Measurements from ENCODE around the gene IL36RN. TPM values are rescaled to one million over a fixed set of nuclear protein-coding genes. Genes with fewer than 3 reads are reported as not detected.

The IL36RN gene
- total RNA-seq, 1 donor from 2014 or later = not detected

DNA sequence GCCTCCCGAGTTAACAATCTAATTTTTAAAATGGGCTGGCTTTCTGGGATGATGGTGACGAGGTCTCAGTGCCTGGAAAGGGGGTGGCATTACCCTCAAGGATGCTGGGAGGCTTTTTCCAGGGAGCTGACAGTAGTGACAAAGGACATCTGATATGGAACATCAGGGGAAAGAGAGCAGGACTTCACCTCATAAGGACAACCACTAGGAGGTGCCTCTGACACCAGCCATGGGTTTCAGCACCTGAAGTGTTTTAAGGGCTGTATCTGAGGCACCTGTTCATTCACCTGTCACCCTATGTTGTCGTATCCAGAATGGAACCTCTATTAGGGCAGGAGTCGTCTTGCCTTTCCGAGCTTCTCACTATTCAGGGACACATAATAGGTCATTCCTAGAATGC is 17.1 kb upstream of the IL36RN start:
- Histone ChIP-seq H3K4me1 (ENCODE audit: control insufficient read depth in 3 of 3, insufficient read depth in 3 of 3, low read length in 3 of 3) (no peaks in the 10 kb centered on the region), H3K9me3 (ENCODE audit: control insufficient read depth in 3 of 3, low read length in 3 of 3) (no peaks in the 10 kb centered on the region), H3K36me3 (ENCODE audit: control insufficient read depth in 3 of 3, insufficient read depth in 3 of 3, low read length in 3 of 3) (no peaks in the 10 kb centered on the region), H3K27me3 (ENCODE audit: control insufficient read depth in 3 of 3, insufficient read depth in 3 of 3, low read length in 3 of 3) (no peaks in the 10 kb centered on the region), H3K9ac (ENCODE audit: low read depth in 1 of 3, low read length in 3 of 3) (no peak overlapping the region), H3K27ac (ENCODE audit: low read depth, low read length) (no peak overlapping the region), H3K4me3 (ENCODE audit: low read length in 3 of 3) (no peak overlapping the region)

DNA sequence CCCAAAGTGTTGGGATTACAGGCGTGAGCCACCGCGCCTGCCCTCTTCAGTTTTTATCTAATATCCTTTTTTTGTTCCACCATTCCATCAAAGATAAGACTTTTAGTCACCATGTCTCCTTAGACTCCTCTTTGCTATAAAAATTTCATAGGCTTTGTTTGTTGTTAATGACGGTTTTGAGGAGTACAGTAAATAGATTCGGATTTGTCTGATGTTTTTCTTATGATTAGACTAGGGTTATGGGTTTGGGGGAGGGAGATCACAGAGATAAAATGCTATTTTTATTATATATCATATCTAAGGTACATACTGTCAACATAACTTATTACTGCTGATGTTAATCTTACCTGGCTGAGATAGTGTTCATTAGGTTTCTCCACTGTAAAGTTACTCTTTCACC is 12.5 kb upstream of the IL36RN start:
- no peak overlapping the region for H3K9ac ChIP-seq (ENCODE audit: low read depth in 1 of 3, low read length in 3 of 3)

DNA sequence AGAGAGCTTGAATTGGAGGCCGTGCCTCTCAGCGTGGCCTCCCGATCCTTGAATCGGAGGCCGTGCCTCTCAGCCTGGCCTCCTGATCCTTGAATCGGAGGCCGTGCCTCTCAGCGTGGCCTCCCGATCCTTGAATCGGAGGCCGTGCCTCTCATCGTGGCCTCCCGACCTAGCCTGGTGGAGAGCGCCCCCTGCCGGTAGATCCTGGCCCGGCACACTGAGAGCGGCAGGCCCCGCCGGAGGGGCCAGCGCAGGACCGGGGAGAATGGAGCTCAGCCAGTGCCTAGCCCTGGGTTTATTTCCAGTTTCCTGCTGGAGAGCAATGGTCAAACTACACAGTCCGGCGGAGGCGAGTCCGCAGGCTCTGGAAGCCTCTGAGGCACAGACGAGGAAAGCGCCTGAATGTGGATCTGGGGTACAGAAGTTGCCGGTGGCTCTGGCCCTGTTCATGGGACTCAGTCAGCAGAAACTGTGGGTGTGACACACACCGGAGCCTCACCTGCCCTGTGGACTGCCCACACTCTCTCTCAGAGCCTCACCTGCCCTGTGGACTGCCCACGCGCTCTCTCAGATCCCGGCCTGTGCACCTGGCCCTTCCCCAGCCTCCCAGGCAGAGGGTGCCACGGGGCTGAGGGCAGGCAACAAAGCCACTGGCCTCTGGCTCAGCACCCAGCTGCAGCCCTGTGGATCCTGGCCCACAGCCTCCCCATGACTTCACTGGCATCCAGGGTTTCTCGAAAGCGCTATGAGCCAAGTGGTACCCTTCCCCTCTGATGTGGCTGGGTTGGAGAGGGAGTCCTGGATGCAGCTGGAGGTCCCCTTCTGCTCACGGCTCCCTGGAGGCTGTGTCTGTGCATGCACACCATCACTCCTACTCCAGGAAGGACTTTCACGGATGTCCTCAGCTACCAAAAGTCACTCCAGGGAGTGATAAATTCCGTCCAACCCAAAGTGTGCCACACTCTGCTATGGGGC is 7.8 kb upstream of the IL36RN start:
- Histone ChIP-seq H3K27me3 (ENCODE audit: control insufficient read depth in 3 of 3, insufficient read depth in 3 of 3, low read length in 3 of 3) (no peaks in the 10 kb centered on the region), H3K4me3 (ENCODE audit: low read length in 3 of 3) (no peak overlapping the region), H3K4me1 (ENCODE audit: control insufficient read depth in 3 of 3, insufficient read depth in 3 of 3, low read length in 3 of 3) (no peaks in the 10 kb centered on the region), H3K9ac (ENCODE audit: low read depth in 1 of 3, low read length in 3 of 3) (no peak overlapping the region), H3K27ac (ENCODE audit: low read depth, low read length) (no peak overlapping the region), H3K9me3 (ENCODE audit: control insufficient read depth in 3 of 3, low read length in 3 of 3) (peaks cover 0 to 2% (median 0%) of the 10 kb centered on the region in 3 donors), H3K36me3 (ENCODE audit: control insufficient read depth in 3 of 3, insufficient read depth in 3 of 3, low read length in 3 of 3) (no peaks in the 10 kb centered on the region)

More for the DNA sequence above, 12.5 kb upstream of the IL36RN start:
- Histone ChIP-seq H3K4me1 (ENCODE audit: control insufficient read depth in 3 of 3, insufficient read depth in 3 of 3, low read length in 3 of 3) (no peaks in the 10 kb centered on the region), H3K9me3 (ENCODE audit: control insufficient read depth in 3 of 3, low read length in 3 of 3) (no peaks in the 10 kb centered on the region), H3K36me3 (ENCODE audit: control insufficient read depth in 3 of 3, insufficient read depth in 3 of 3, low read length in 3 of 3) (no peaks in the 10 kb centered on the region), H3K27ac (ENCODE audit: low read depth, low read length) (no peak overlapping the region), H3K4me3 (ENCODE audit: low read length in 3 of 3) (no peak overlapping the region), H3K27me3 (ENCODE audit: control insufficient read depth in 3 of 3, insufficient read depth in 3 of 3, low read length in 3 of 3) (no peaks in the 10 kb centered on the region)

DNA sequence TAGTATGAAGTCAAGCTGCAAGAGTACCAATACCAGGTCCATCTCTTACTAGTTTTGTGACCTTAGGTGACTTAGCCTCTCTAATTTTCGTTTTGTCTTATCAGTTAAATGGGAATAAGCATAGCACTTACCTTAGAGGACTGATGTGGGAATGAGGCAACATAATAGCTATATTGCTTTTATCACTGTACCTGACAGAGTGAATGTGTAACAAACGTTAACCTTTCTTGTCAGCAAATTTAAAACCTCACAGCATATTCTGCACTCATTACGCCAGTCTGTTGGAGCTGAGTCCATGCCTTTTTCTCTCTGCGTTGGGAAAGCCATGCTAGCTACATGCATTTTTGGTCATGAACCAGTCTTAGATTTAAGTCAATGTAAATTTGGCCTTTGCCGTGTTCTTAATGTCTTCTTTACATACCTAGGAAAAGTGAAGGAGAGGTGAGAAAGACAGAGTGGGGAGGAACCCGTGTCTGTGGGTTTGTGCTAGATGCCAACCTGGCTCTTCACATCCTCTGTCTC is 6.5 kb upstream of the IL36RN start, which contains the start of gene IL36B:
TSS of gene IL36B (minus strand) at position 472 of the 522 bp plus-strand sequence.
- Histone ChIP-seq H3K27me3 (ENCODE audit: control insufficient read depth in 3 of 3, insufficient read depth in 3 of 3, low read length in 3 of 3) (no peaks in the 10 kb centered on the region), H3K9ac (ENCODE audit: low read depth in 1 of 3, low read length in 3 of 3) (no peak within 1 kb of the TSS), H3K4me1 (ENCODE audit: control insufficient read depth in 3 of 3, insufficient read depth in 3 of 3, low read length in 3 of 3) (no peaks in the 10 kb centered on the region)

DNA sequence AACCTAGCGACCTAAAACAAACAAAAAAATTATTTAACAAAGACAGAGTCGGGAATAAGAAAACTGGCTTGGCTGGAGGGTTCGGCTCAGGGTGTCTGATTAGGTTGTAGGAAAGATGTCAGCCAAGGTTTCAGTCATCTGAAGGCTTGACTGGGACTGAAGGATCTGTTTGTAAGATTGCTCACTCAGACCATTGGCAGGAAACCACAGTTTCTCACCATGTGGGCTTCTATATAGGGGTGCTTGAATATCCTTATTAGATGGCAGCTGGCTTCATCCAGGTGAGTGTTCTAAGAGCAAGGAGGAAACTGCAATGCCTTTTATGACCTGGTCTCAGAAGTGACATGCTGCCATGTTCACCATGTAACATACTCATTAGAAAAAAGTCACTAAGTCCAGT is 5.3 kb upstream of the IL36RN start:
- Histone ChIP-seq H3K4me1 (ENCODE audit: control insufficient read depth in 3 of 3, insufficient read depth in 3 of 3, low read length in 3 of 3) (no peaks in the 10 kb centered on the region), H3K36me3 (ENCODE audit: control insufficient read depth in 3 of 3, insufficient read depth in 3 of 3, low read length in 3 of 3) (no peaks in the 10 kb centered on the region), H3K9me3 (ENCODE audit: control insufficient read depth in 3 of 3, low read length in 3 of 3) (peaks cover 0 to 2% (median 0%) of the 10 kb centered on the region in 3 donors), H3K9ac (ENCODE audit: low read depth in 1 of 3, low read length in 3 of 3) (no peak overlapping the region), H3K27ac (ENCODE audit: low read depth, low read length) (no peak overlapping the region), H3K27me3 (ENCODE audit: control insufficient read depth in 3 of 3, insufficient read depth in 3 of 3, low read length in 3 of 3) (no peaks in the 10 kb centered on the region), H3K4me3 (ENCODE audit: low read length in 3 of 3) (no peak overlapping the region)

More for the DNA sequence above, 6.5 kb upstream of the IL36RN start, which contains the start of gene IL36B:
- Histone ChIP-seq H3K27ac (ENCODE audit: low read depth, low read length) (no peak within 1 kb of the TSS), H3K9me3 (ENCODE audit: control insufficient read depth in 3 of 3, low read length in 3 of 3) (peaks cover 0 to 2% (median 0%) of the 10 kb centered on the region in 3 donors), H3K4me3 (ENCODE audit: low read length in 3 of 3) (no peak within 1 kb of the TSS), H3K36me3 (ENCODE audit: control insufficient read depth in 3 of 3, insufficient read depth in 3 of 3, low read length in 3 of 3) (no peaks in the 10 kb centered on the region)

DNA sequence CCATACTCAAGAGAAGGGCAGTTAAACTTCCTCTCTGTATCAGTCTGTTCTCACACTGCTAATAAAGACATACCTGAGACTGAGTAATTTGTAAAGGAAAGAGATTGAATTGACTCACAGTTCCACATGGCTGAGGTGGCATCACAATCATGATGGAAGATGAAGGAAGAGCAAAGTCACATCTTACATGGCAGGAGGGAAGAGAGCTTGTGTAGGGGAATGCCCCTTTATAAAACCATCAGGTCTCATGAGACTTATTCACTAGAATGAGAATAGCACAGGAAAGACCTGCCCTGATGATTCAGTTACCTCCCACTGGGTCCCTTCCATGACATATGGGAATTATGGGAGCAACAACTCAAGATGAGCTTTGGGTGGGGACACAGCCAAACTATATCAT is 4.9 kb upstream of the IL36RN start:
- Histone ChIP-seq H3K27me3 (ENCODE audit: control insufficient read depth in 3 of 3, insufficient read depth in 3 of 3, low read length in 3 of 3) (no peaks in the 10 kb centered on the region), H3K4me3 (ENCODE audit: low read length in 3 of 3) (no peak overlapping the region), H3K27ac (ENCODE audit: low read depth, low read length) (no peak overlapping the region)

DNA sequence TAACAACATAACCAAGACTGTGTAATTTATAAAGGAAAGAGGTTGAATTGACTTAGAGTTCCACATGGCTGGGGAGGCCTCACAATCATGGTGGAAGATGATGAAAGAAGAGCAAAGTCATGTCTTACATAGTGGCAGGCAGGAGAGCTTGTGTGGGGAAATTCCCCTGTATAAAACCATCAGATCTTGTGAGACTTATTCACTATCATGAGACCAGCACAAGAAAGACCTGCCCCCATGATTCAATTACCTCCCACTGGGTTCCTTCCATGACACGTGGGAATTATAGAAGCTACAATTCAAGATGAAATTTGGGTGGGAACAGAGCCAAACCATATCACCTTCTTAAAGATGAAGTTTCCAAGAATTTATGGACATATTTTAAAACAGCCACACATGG is 2.5 kb upstream of the IL36RN start:
- no peaks in the 10 kb centered on the region for H3K36me3 ChIP-seq (ENCODE audit: control insufficient read depth in 3 of 3, insufficient read depth in 3 of 3, low read length in 3 of 3)
- no peak overlapping the region for H3K4me3 ChIP-seq (ENCODE audit: low read length in 3 of 3)
- no peaks in the 10 kb centered on the region for H3K4me1 ChIP-seq (ENCODE audit: control insufficient read depth in 3 of 3, insufficient read depth in 3 of 3, low read length in 3 of 3)

More for the DNA sequence above, 4.9 kb upstream of the IL36RN start:
- Histone ChIP-seq H3K4me1 (ENCODE audit: control insufficient read depth in 3 of 3, insufficient read depth in 3 of 3, low read length in 3 of 3) (no peaks in the 10 kb centered on the region), H3K9me3 (ENCODE audit: control insufficient read depth in 3 of 3, low read length in 3 of 3) (peaks cover 0 to 2% (median 0%) of the 10 kb centered on the region in 3 donors), H3K36me3 (ENCODE audit: control insufficient read depth in 3 of 3, insufficient read depth in 3 of 3, low read length in 3 of 3) (no peaks in the 10 kb centered on the region), H3K9ac (ENCODE audit: low read depth in 1 of 3, low read length in 3 of 3) (no peak overlapping the region)

DNA sequence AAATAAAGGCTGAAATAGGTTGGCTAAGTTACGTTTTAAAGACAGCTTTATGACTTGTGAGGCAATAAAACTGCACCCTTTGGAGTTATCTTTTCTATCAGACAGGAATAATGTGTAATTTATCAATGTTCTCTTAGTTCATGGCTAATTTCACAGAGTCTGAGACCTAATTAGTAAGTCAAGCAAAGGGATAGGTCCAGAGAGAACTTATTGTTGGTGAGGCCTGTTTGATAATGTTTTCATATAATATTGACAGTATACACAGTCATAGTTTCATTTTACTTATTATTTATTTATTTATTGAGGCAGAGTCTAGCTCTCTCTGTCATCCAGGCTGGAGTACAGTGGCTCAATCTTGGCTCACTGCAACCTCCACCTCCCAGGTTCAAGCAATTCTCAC is 1.9 kb upstream of the IL36RN start:
- Histone ChIP-seq H3K4me3 (ENCODE audit: low read length in 3 of 3) (no peak overlapping the region), H3K27ac (ENCODE audit: low read depth, low read length) (no peak overlapping the region), H3K36me3 (ENCODE audit: control insufficient read depth in 3 of 3, insufficient read depth in 3 of 3, low read length in 3 of 3) (no peaks in the 10 kb centered on the region), H3K4me1 (ENCODE audit: control insufficient read depth in 3 of 3, insufficient read depth in 3 of 3, low read length in 3 of 3) (no peaks in the 10 kb centered on the region), H3K9me3 (ENCODE audit: control insufficient read depth in 3 of 3, low read length in 3 of 3) (peaks cover 0 to 2% (median 0%) of the 10 kb centered on the region in 3 donors), H3K27me3 (ENCODE audit: control insufficient read depth in 3 of 3, insufficient read depth in 3 of 3, low read length in 3 of 3) (peaks cover 0 to 3% (median 1%) of the 10 kb centered on the region in 3 donors), H3K9ac (ENCODE audit: low read depth in 1 of 3, low read length in 3 of 3) (no peak overlapping the region)

More for the DNA sequence above, 2.5 kb upstream of the IL36RN start:
- H3K27ac ChIP-seq (ENCODE audit: low read depth, low read length) = no peak overlapping the region
- H3K9me3 ChIP-seq (ENCODE audit: control insufficient read depth in 3 of 3, low read length in 3 of 3) = peaks cover 0 to 2% (median 0%) of the 10 kb centered on the region in 3 donors
- H3K27me3 ChIP-seq (ENCODE audit: control insufficient read depth in 3 of 3, insufficient read depth in 3 of 3, low read length in 3 of 3) = peaks cover 0 to 3% (median 0%) of the 10 kb centered on the region in 3 donors
- no peak overlapping the region for H3K9ac ChIP-seq (ENCODE audit: low read depth in 1 of 3, low read length in 3 of 3)

DNA sequence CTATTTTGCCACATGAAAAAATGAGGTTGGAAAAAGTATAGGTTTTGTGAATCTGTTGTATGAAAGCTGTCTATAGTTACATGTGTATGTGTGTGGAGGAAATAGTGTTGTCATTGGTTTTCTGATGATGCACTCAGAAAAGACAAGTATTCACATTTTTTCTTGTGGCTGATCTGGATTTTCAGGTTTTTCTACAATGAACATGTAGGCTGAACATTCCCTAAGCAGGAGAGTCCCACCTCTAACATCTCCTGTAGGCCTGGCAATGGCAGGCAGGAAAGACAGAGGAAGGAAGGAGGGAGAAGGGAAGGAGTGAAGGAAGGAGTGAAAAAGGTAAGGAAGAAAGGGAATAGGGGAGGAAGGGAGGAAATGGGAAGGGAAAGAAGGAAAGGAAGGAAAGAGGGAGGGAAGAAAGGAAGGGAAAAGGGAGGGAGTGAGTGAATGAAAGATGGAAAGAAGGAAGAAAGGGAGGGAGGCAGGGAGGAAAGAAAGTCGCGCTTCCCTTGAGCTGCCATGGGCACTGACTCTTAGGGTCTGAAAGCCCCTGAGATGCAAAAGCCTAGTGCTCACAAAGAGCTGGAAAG is 495 bp upstream of the IL36RN start:
- H3K9ac ChIP-seq (ENCODE audit: low read depth in 1 of 3, low read length in 3 of 3) = no peak overlapping the region
- H3K27me3 ChIP-seq (ENCODE audit: control insufficient read depth in 3 of 3, insufficient read depth in 3 of 3, low read length in 3 of 3) = peaks cover 0 to 5% (median 3%) of the 10 kb centered on the region in 3 donors
- no peaks in the 10 kb centered on the region for H3K4me1 ChIP-seq (ENCODE audit: control insufficient read depth in 3 of 3, insufficient read depth in 3 of 3, low read length in 3 of 3)
- H3K27ac ChIP-seq (ENCODE audit: low read depth, low read length) = no peak overlapping the region
- no peaks in the 10 kb centered on the region for H3K36me3 ChIP-seq (ENCODE audit: control insufficient read depth in 3 of 3, insufficient read depth in 3 of 3, low read length in 3 of 3)
- H3K9me3 ChIP-seq (ENCODE audit: control insufficient read depth in 3 of 3, low read length in 3 of 3) = peaks cover 0 to 2% (median 0%) of the 10 kb centered on the region in 3 donors
- no peak overlapping the region for H3K4me3 ChIP-seq (ENCODE audit: low read length in 3 of 3)
